Dendritic cell treated with granulocyte-macrophage colony-stimulating factor and Interleukin-4, amounts not matched to agents 40 ng/mL and 50 ng/mL, for 4 days (primary cell): Measurements from ENCODE around the gene FADD.

ENCODE experiments used
- H3K27ac Mint-ChIP-seq: one replicate; pipeline ENCODE4 v1.8.0; 2022; ENCODE audit warnings: mild to moderate bottlenecking, mixed read lengths
- H3K27me3 Mint-ChIP-seq: one replicate; pipeline ENCODE4 v1.8.0; 2022; ENCODE audit warnings: mild to moderate bottlenecking, mixed read lengths
- H3K36me3 Mint-ChIP-seq: one replicate; pipeline ENCODE4 v1.8.0; 2022; ENCODE audit warnings: low read depth, mixed read lengths
- H3K4me1 Mint-ChIP-seq: one replicate; pipeline ENCODE4 v1.8.0; 2022; ENCODE audit warnings: low read depth, mixed read lengths
- H3K4me3 Mint-ChIP-seq: one replicate; pipeline ENCODE4 v1.8.0; 2022; ENCODE audit warnings: mild to moderate bottlenecking, moderate library complexity, mixed read lengths
- H3K9me3 Mint-ChIP-seq: one replicate; pipeline ENCODE4 v1.8.0; 2022; ENCODE audit warnings: mixed read lengths
- intact Hi-C: fragments of 100-400 bp; cut with micrococcal nuclease; formaldehyde crosslinking; loops from one replicate; pipeline ENCODE4 v1.15.0; 2022

FADD gene

DNA sequence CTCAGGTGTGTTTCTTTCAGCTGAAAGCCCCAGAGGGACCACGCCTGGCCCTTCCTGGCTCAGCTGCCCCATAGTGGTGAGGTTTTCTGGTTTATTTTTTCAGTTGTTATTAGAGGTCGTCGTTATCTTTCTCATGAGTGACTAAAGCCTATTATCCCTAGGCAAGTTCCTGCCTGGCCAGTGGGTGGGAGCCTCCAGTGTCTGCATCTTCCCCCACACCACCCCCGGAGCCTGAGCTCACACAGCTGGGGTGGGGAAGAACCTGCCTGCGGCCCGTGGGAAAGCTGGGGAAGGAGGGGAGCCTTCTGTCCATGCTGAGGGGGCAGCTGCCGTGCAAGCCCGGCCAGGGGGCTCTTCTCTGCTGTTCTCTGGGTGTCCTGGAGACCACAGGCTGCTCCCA is 43.1 kb downstream of the FADD start:
- Mint-ChIP-seq H3K9me3 (peaks cover 8% of the 10 kb centered on the region), H3K4me1 (peaks cover 9% of the 10 kb centered on the region), H3K27ac (no peak overlapping the region), H3K27me3 (peaks cover 20% of the 10 kb centered on the region), H3K4me3 (no peak overlapping the region), H3K36me3 (no peaks in the 10 kb centered on the region)
- intact Hi-C loops, result no loop called here

DNA sequence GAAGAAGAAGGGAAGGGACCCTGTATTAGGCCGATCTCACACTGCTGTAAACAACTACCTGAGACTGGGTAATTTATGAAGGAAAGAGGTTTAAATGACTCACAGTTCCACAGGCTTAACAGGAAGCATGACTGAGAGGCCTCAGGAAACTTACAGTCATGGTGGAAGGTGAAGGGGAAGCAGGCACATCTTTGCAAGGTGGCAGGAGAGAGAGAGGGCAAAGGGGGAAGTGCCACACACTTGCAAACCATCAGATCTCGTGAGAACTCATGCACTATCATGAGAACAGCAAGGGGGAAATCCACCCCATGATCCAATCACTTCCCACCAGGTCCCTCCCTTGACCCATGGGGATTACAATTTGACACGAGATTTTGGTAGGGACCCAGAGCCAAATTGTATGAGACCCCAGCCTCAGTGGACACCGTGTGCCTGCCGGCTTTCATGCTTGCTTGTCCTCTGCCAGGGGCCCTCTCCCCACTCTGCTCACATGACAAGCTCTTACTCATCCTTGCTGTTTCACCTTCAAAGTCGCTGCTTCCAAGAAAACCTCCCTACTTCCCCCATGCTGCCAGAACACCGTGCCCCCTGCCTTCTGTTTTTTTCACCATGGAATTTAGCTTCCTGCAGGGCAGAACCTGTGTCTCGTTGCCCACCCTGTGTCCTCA is 44.1 kb downstream of the FADD start:
- H3K27ac Mint-ChIP-seq, result no peak overlapping the region
- peaks cover 9% of the 10 kb centered on the region for H3K4me1 Mint-ChIP-seq
- H3K9me3 Mint-ChIP-seq, result peaks cover 8% of the 10 kb centered on the region
- H3K4me3 Mint-ChIP-seq, result no peak overlapping the region
- intact Hi-C loops, result no loop called here
- peaks cover 24% of the 10 kb centered on the region for H3K27me3 Mint-ChIP-seq
- no peaks in the 10 kb centered on the region for H3K36me3 Mint-ChIP-seq

DNA sequence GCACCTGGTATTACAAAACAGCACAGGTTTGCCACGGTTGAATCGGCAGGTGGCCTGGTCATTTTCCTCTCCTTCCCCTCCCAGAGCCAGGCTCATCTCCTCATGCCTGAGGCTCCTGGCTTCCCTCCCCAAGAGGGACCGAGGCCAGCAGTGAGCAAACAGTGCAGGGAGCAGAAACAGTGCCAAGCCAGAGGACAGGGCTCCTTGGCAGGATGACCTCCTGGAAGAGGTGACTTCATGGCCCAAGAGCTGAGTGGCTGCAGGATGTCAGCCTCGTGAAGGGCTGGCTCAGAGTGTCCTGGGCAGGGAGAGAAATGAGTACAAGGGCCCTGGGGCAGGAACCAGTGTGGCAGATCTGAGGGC is 44.6 kb downstream of the FADD start:
- Mint-ChIP-seq H3K27ac (no peak overlapping the region), H3K4me3 (no peak overlapping the region), H3K9me3 (peaks cover 8% of the 10 kb centered on the region), H3K4me1 (peaks cover 9% of the 10 kb centered on the region), H3K36me3 (no peaks in the 10 kb centered on the region), H3K27me3 (peaks cover 24% of the 10 kb centered on the region)
- intact Hi-C loops, result no loop called here

DNA sequence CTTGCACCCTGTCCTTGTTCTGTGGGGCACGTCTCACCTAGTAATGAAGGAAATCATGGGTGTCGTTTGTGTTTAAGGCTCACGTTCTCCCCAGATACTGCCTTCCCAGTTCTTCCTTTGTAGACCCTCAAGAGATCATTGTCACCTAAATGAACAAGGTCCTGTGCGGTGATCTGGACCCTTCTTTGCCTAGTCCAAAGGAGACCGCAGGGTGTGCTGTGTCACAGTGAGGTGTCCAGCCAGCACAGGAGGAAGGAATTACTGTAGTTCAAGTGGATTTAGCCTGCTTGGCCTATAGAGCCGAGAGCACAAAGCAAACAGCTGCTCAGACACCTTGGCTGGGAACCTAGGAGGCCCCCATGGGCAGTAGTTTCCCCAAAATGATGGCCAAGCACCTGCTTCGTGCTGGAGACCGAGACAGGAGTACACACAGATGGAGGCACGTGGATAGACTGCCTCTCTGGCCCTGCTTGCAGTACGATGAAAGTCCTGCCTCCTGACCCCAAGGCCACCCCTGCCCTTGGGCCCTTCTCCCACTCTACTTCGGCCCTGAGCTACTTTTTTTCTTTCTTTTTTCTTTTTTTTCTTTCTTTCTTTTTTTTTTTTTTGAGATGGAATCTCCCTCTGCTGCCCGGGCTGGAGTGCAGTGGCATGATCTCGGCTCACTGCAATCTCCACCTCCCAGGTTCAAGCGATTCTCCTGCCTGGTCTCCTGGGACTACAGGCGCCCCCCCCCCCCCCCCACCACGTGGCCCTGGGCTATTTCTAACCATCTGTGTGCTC is 48.0 kb downstream of the FADD start:
- Mint-ChIP-seq H3K9me3 (peaks cover 8% of the 10 kb centered on the region), H3K27me3 (peaks cover 25% of the 10 kb centered on the region), H3K4me3 (no peak overlapping the region), H3K27ac (no peak overlapping the region), H3K36me3 (no peaks in the 10 kb centered on the region), H3K4me1 (peaks cover 9% of the 10 kb centered on the region)
- intact Hi-C loops, result no loop called here

DNA sequence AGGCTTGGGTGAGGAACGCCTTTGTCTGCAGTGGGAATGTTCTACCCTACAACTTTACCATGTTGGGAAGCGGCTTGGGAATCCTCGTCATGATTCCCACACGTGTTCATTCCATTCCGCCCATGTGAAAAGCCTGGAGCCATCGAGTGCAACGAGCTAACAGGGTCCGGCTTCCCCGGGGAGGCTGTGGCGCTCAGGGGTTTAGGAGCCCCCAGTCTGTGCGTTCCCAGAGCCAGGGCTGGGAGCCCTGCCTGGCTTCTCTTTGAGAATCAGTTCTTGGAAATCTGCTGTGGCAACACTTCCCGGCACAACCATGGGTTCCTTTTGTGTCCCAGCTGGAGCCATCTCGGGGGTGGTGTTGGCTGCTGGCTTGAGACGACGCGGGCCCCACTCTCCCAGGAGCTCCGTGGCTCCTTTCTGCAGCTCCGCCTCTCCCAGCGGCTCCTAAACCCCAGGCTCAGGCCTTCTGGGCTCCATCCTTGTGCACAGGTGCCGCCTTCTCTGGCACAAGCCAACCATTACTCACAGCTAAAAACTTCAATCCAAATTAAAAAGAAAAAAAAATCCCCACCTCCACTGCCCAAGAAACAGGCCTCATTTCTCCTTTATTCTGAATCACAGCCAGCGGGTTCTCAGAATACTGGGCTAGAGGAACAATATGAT is 48.7 kb downstream of the FADD start:
- Mint-ChIP-seq H3K4me1 (peaks cover 9% of the 10 kb centered on the region), H3K9me3 (peaks cover 6% of the 10 kb centered on the region), H3K36me3 (no peaks in the 10 kb centered on the region), H3K27me3 (peaks cover 25% of the 10 kb centered on the region), H3K27ac (no peak overlapping the region), H3K4me3 (no peak overlapping the region)
- intact Hi-C loops, result no loop called here

DNA sequence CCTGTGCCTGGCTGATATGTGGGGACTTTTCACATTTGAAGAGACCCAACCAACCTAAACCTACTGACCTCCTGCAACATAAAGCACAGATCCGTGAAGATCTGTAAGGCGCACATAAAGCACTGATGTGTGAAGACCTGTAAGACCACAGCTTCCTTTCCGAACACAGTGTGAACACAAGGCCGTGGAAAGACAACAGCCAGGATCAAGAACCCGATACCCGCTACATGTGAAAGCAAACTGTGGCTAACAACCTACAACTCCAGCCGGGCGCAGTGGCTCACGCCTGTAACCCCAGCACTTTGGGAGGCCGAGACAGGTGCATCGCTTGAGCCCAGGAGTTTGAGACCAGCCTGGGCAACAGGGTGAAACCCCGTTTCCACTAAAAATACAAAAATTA is 49.7 kb downstream of the FADD start:
- peaks cover 25% of the 10 kb centered on the region for H3K27me3 Mint-ChIP-seq
- no peaks in the 10 kb centered on the region for H3K4me1 Mint-ChIP-seq
- H3K9me3 Mint-ChIP-seq, result no peaks in the 10 kb centered on the region
- H3K36me3 Mint-ChIP-seq, result no peaks in the 10 kb centered on the region
- H3K27ac Mint-ChIP-seq, result no peak overlapping the region
- no peak overlapping the region for H3K4me3 Mint-ChIP-seq
- intact Hi-C loops, result no loop called here

DNA sequence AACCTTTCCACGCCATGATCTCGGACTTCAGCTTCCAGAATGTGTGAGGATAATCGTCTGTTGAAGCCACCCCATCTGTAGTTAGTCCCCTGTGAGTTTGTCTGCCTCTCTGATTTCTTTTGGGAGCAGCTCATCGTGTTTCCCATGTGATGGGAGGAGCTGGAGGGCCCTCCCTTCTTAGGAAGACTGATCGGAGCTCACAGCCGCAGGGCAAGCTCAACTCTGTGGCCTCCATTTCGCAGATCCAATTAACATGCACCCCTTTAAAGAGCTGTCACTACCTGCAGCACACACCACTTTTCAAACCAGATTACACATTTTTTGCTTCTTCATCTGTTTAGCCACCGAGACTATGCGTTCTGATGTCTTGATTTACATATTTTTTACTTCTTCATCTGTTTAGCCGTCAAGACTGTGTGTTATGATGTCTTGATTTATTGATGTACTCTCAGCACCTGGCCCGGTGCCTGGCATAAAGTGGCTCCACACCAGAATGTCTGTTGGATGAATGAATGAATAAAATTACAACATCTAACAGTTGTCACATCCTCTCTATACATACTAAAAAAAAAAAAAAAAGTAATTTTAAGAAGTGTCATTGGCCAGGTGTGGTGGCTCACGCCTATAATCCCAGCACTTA is 52.5 kb downstream of the FADD start:
- H3K27ac Mint-ChIP-seq, result no peak overlapping the region
- H3K4me3 Mint-ChIP-seq, result no peak overlapping the region
- no peaks in the 10 kb centered on the region for H3K9me3 Mint-ChIP-seq
- intact Hi-C loops, result no loop called here
- H3K36me3 Mint-ChIP-seq, result no peaks in the 10 kb centered on the region
- peaks cover 17% of the 10 kb centered on the region for H3K27me3 Mint-ChIP-seq
- no peaks in the 10 kb centered on the region for H3K4me1 Mint-ChIP-seq
